ENCODE data around the gene TM7SF2. TPM values are rescaled to one million over a fixed set of nuclear protein-coding genes. Genes with fewer than 3 reads are reported as not detected.
A peak's percentile ranks its signal among the peaks of the same experiment; 100 is the strongest.

The TM7SF2 gene
- total and polyA plus RNA-seq, 2 of the 13 experiments (the other 11 are each of a cell fraction or from before 2014, with no cell fraction given) = 56.0 to 66.9 TPM

- TF ChIP-seq PCBP2 (optimal IDR thresholded peaks at IDR 0.05; ENCODE audit: low read depth, low read length, poor library complexity, severe bottlenecking) (no peak), SUZ12 (IDR thresholded peaks at IDR 0.05; ENCODE audit: low read depth, low read length) (no peak), BCL3 (CRISPR knock-in tag; IDR thresholded peaks at IDR 0.05) (0 out of 2 replicates have a peak, but pooled peaks have one; percentile 68), ZNF10 (CRISPR knock-in tag; IDR thresholded peaks at IDR 0.05; ENCODE audit: borderline replicate concordance, low read depth) (no peak), AHDC1 (CRISPR knock-in tag; IDR thresholded peaks at IDR 0.05; ENCODE audit: borderline replicate concordance) (no peak), ZBTB21 (CRISPR knock-in tag; IDR thresholded peaks at IDR 0.05) (peak; percentile 75; the same call in 1 of the 2 replicates), TMF1 (CRISPR knock-in tag; IDR thresholded peaks at IDR 0.05; ENCODE audit: low read depth) (peak; percentile 88; the same call in 1 of the 2 replicates), ZNF614 (CRISPR knock-in tag; IDR thresholded peaks at IDR 0.05; ENCODE audit: borderline replicate concordance) (peak; percentile 81; the same call in 1 of the 2 replicates), IKZF4 (CRISPR knock-in tag; IDR thresholded peaks at IDR 0.05; ENCODE audit: borderline replicate concordance, low read depth, not compliant biosample characterization) (peak; percentile 48), ZNF567 (CRISPR knock-in tag; IDR thresholded peaks at IDR 0.05; ENCODE audit: borderline replicate concordance) (peak; percentile 81; the same call in 1 of the 2 replicates), ZNF34 (CRISPR knock-in tag; IDR thresholded peaks at IDR 0.05; ENCODE audit: borderline replicate concordance) (no peak; the same call in 1 of the 2 replicates), ZNF800 (CRISPR knock-in tag; IDR thresholded peaks at IDR 0.05) (no peak), SOX6 (IDR thresholded peaks at IDR 0.05) (no peak), SOX6 (CRISPR knock-in tag; IDR thresholded peaks at IDR 0.05) (0 out of 2 replicates have a peak, but pooled peaks have one; percentile 40), HES4 (CRISPR knock-in tag; IDR thresholded peaks at IDR 0.05; ENCODE audit: borderline replicate concordance) (0 out of 2 replicates have a peak, but pooled peaks have one; percentile 21)
These were observed 27.7 kb upstream of the TM7SF2 start, which contains the start of the genes CDCA5 and ZFPL1 (continued) for GRCh38 chr11:65083834-65084597.

All from HepG2 (cell line).